ENCODE measurements around the gene DIP2C.

The DIP2C gene

GRCh38 chr10:493391-494148 lies 195.9 kb downstream of the DIP2C start:
- Histone ChIP-seq H3K27ac (ENCODE audit: low read length) (peak overlapping the region; percentile 99), H3K9ac (ENCODE audit: low read length in 2 of 2) (peak overlapping the region; percentile 36 to 77)

GRCh38 chr10:492836-493235 lies 196.6 kb downstream of the DIP2C start:
- Histone ChIP-seq H3K27me3 (ENCODE audit: control insufficient read depth in 1 of 2, insufficient read depth in 2 of 2, low read length in 2 of 2) (no peaks in the 10 kb centered on the region), H3K9me3 (ENCODE audit: control insufficient read depth in 2 of 2, low read length in 2 of 2) (no peaks in the 10 kb centered on the region), H3K4me3 (ENCODE audit: low read length in 2 of 2) (no peak overlapping the region), H3K9ac (ENCODE audit: low read length in 2 of 2) (peak overlapping the region in 1 of 2 donors; percentile 77), H3K4me1 (ENCODE audit: control insufficient read depth, insufficient read depth, low read length) (peaks cover 69% of the 10 kb centered on the region), H3K36me3 (ENCODE audit: control insufficient read depth in 2 of 2, insufficient read depth in 2 of 2, low read length in 2 of 2) (no peaks in the 10 kb centered on the region), H3K27ac (ENCODE audit: low read length) (peak overlapping the region; percentile 99)

More at GRCh38 chr10:493391-494148, 195.9 kb downstream of the DIP2C start:
- H3K27me3 ChIP-seq (ENCODE audit: control insufficient read depth in 1 of 2, insufficient read depth in 2 of 2, low read length in 2 of 2): no peaks in the 10 kb centered on the region
- no peaks in the 10 kb centered on the region for H3K36me3 ChIP-seq (ENCODE audit: control insufficient read depth in 2 of 2, insufficient read depth in 2 of 2, low read length in 2 of 2)
- peaks cover 72% of the 10 kb centered on the region for H3K4me1 ChIP-seq (ENCODE audit: control insufficient read depth, insufficient read depth, low read length)
- peak overlapping the region in 1 of 2 donors; percentile 15 for H3K4me3 ChIP-seq (ENCODE audit: low read length in 2 of 2)
- H3K9me3 ChIP-seq (ENCODE audit: control insufficient read depth in 2 of 2, low read length in 2 of 2): no peaks in the 10 kb centered on the region

GRCh38 chr10:491667-492424 lies 197.6 kb downstream of the DIP2C start:
- peak overlapping the region; percentile 99 for H3K27ac ChIP-seq (ENCODE audit: low read length)
- H3K4me3 ChIP-seq (ENCODE audit: low read length in 2 of 2): peak overlapping the region; percentile 17 to 59
- no peaks in the 10 kb centered on the region for H3K36me3 ChIP-seq (ENCODE audit: control insufficient read depth in 2 of 2, insufficient read depth in 2 of 2, low read length in 2 of 2)
- peak overlapping the region; percentile 77 to 87 for H3K9ac ChIP-seq (ENCODE audit: low read length in 2 of 2)
- H3K27me3 ChIP-seq (ENCODE audit: control insufficient read depth in 1 of 2, insufficient read depth in 2 of 2, low read length in 2 of 2): no peaks in the 10 kb centered on the region
- peaks cover 67% of the 10 kb centered on the region for H3K4me1 ChIP-seq (ENCODE audit: control insufficient read depth, insufficient read depth, low read length)
- H3K9me3 ChIP-seq (ENCODE audit: control insufficient read depth in 2 of 2, low read length in 2 of 2): no peaks in the 10 kb centered on the region

- peak overlapping the region; percentile 17 to 59 for H3K4me3 ChIP-seq (ENCODE audit: low read length in 2 of 2)
- H3K9me3 ChIP-seq (ENCODE audit: control insufficient read depth in 2 of 2, low read length in 2 of 2): no peaks in the 10 kb centered on the region
- peak overlapping the region; percentile 99 for H3K27ac ChIP-seq (ENCODE audit: low read length)
- peak overlapping the region; percentile 77 to 87 for H3K9ac ChIP-seq (ENCODE audit: low read length in 2 of 2)
- H3K27me3 ChIP-seq (ENCODE audit: control insufficient read depth in 1 of 2, insufficient read depth in 2 of 2, low read length in 2 of 2): no peaks in the 10 kb centered on the region
- no peaks in the 10 kb centered on the region for H3K36me3 ChIP-seq (ENCODE audit: control insufficient read depth in 2 of 2, insufficient read depth in 2 of 2, low read length in 2 of 2)
- H3K4me1 ChIP-seq (ENCODE audit: control insufficient read depth, insufficient read depth, low read length): peaks cover 75% of the 10 kb centered on the region
Observed at GRCh38 chr10:490891-491571, 198.4 kb downstream of the DIP2C start.

- no peaks in the 10 kb centered on the region for H3K27me3 ChIP-seq (ENCODE audit: control insufficient read depth in 1 of 2, insufficient read depth in 2 of 2, low read length in 2 of 2)
- peaks cover 75% of the 10 kb centered on the region for H3K4me1 ChIP-seq (ENCODE audit: control insufficient read depth, insufficient read depth, low read length)
- no peaks in the 10 kb centered on the region for H3K9me3 ChIP-seq (ENCODE audit: control insufficient read depth in 2 of 2, low read length in 2 of 2)
- H3K4me3 ChIP-seq (ENCODE audit: low read length in 2 of 2): peak overlapping the region in 1 of 2 donors; percentile 44
- H3K9ac ChIP-seq (ENCODE audit: low read length in 2 of 2): peak overlapping the region; percentile 77 to 87
- H3K36me3 ChIP-seq (ENCODE audit: control insufficient read depth in 2 of 2, insufficient read depth in 2 of 2, low read length in 2 of 2): no peaks in the 10 kb centered on the region
- H3K27ac ChIP-seq (ENCODE audit: low read length): peak overlapping the region; percentile 99
Observed at GRCh38 chr10:490256-490655, 199.2 kb downstream of the DIP2C start.

GRCh38 chr10:489330-489729 lies 200.1 kb downstream of the DIP2C start:
- Histone ChIP-seq H3K9ac (ENCODE audit: low read length in 2 of 2) (peak overlapping the region in 1 of 2 donors; percentile 25), H3K4me3 (ENCODE audit: low read length in 2 of 2) (no peak overlapping the region), H3K36me3 (ENCODE audit: control insufficient read depth in 2 of 2, insufficient read depth in 2 of 2, low read length in 2 of 2) (no peaks in the 10 kb centered on the region), H3K4me1 (ENCODE audit: control insufficient read depth, insufficient read depth, low read length) (peaks cover 75% of the 10 kb centered on the region), H3K9me3 (ENCODE audit: control insufficient read depth in 2 of 2, low read length in 2 of 2) (no peaks in the 10 kb centered on the region), H3K27me3 (ENCODE audit: control insufficient read depth in 1 of 2, insufficient read depth in 2 of 2, low read length in 2 of 2) (no peaks in the 10 kb centered on the region), H3K27ac (ENCODE audit: low read length) (peak overlapping the region; percentile 78)

- Histone ChIP-seq H3K4me1 (ENCODE audit: control insufficient read depth, insufficient read depth, low read length) (peaks cover 70% of the 10 kb centered on the region), H3K27ac (ENCODE audit: low read length) (peak overlapping the region; percentile 78), H3K27me3 (ENCODE audit: control insufficient read depth in 1 of 2, insufficient read depth in 2 of 2, low read length in 2 of 2) (no peaks in the 10 kb centered on the region), H3K9me3 (ENCODE audit: control insufficient read depth in 2 of 2, low read length in 2 of 2) (no peaks in the 10 kb centered on the region), H3K36me3 (ENCODE audit: control insufficient read depth in 2 of 2, insufficient read depth in 2 of 2, low read length in 2 of 2) (no peaks in the 10 kb centered on the region), H3K9ac (ENCODE audit: low read length in 2 of 2) (peak overlapping the region in 1 of 2 donors; percentile 25), H3K4me3 (ENCODE audit: low read length in 2 of 2) (no peak overlapping the region)
Observed at GRCh38 chr10:488933-489215, 200.6 kb downstream of the DIP2C start.

- Histone ChIP-seq H3K4me3 (ENCODE audit: low read length in 2 of 2) (no peak overlapping the region), H3K9me3 (ENCODE audit: control insufficient read depth in 2 of 2, low read length in 2 of 2) (no peaks in the 10 kb centered on the region), H3K9ac (ENCODE audit: low read length in 2 of 2) (no peak overlapping the region), H3K36me3 (ENCODE audit: control insufficient read depth in 2 of 2, insufficient read depth in 2 of 2, low read length in 2 of 2) (no peaks in the 10 kb centered on the region), H3K4me1 (ENCODE audit: control insufficient read depth, insufficient read depth, low read length) (peaks cover 67% of the 10 kb centered on the region), H3K27ac (ENCODE audit: low read length) (peak overlapping the region; percentile 78), H3K27me3 (ENCODE audit: control insufficient read depth in 1 of 2, insufficient read depth in 2 of 2, low read length in 2 of 2) (no peaks in the 10 kb centered on the region)
Observed at GRCh38 chr10:488081-488932, 201.2 kb downstream of the DIP2C start.

- H3K27me3 ChIP-seq (ENCODE audit: control insufficient read depth in 1 of 2, insufficient read depth in 2 of 2, low read length in 2 of 2): no peaks in the 10 kb centered on the region
- peaks cover 73% of the 10 kb centered on the region for H3K4me1 ChIP-seq (ENCODE audit: control insufficient read depth, insufficient read depth, low read length)
- H3K4me3 ChIP-seq (ENCODE audit: low read length in 2 of 2): no peak overlapping the region
- H3K36me3 ChIP-seq (ENCODE audit: control insufficient read depth in 2 of 2, insufficient read depth in 2 of 2, low read length in 2 of 2): no peaks in the 10 kb centered on the region
- H3K9ac ChIP-seq (ENCODE audit: low read length in 2 of 2): peak overlapping the region; percentile 42 to 59
- no peaks in the 10 kb centered on the region for H3K9me3 ChIP-seq (ENCODE audit: control insufficient read depth in 2 of 2, low read length in 2 of 2)
- peak overlapping the region; percentile 95 for H3K27ac ChIP-seq (ENCODE audit: low read length)
Observed at GRCh38 chr10:486666-487322, 202.7 kb downstream of the DIP2C start.

GRCh38 chr10:486206-486605 lies 203.3 kb downstream of the DIP2C start:
- peak overlapping the region in 1 of 2 donors; percentile 70 for H3K4me3 ChIP-seq (ENCODE audit: low read length in 2 of 2)
- H3K27me3 ChIP-seq (ENCODE audit: control insufficient read depth in 1 of 2, insufficient read depth in 2 of 2, low read length in 2 of 2): no peaks in the 10 kb centered on the region
- no peaks in the 10 kb centered on the region for H3K9me3 ChIP-seq (ENCODE audit: control insufficient read depth in 2 of 2, low read length in 2 of 2)
- H3K9ac ChIP-seq (ENCODE audit: low read length in 2 of 2): peak overlapping the region; percentile 47 to 59
- peak overlapping the region; percentile 95 for H3K27ac ChIP-seq (ENCODE audit: low read length)
- peaks cover 72% of the 10 kb centered on the region for H3K4me1 ChIP-seq (ENCODE audit: control insufficient read depth, insufficient read depth, low read length)
- H3K36me3 ChIP-seq (ENCODE audit: control insufficient read depth in 2 of 2, insufficient read depth in 2 of 2, low read length in 2 of 2): no peaks in the 10 kb centered on the region
